ENCODE results near the gene SAMSN1.
"Not testable (repeated sequence)": the region's sequence is repeated elsewhere in the genome, so short reads cannot be mapped to it uniquely, and the experiment has no call there.

SAMSN1 gene

GRCh38 chr21:14527696-14528652 lies 18.1 kb downstream of the SAMSN1 start:
- FAIRE-seq: no peak

GRCh38 chr21:14526836-14527695 lies 19.0 kb downstream of the SAMSN1 start:
- no peak for FAIRE-seq

- no peak for FAIRE-seq
Observed at GRCh38 chr21:14526199-14526598, 19.9 kb downstream of the SAMSN1 start.

- FAIRE-seq: no peak
Observed at GRCh38 chr21:14523234-14523633, 22.9 kb downstream of the SAMSN1 start.

- no peak for FAIRE-seq
Observed at GRCh38 chr21:14522736-14523135, 23.4 kb downstream of the SAMSN1 start.

GRCh38 chr21:14520535-14520934 lies 25.6 kb downstream of the SAMSN1 start:
- FAIRE-seq: no peak

- FAIRE-seq: no peak
Observed at GRCh38 chr21:14519000-14519399, 27.1 kb downstream of the SAMSN1 start.

GRCh38 chr21:14513804-14514203 lies 32.3 kb downstream of the SAMSN1 start:
- FAIRE-seq: no peak

- FAIRE-seq: not testable (repeated sequence)
Observed at GRCh38 chr21:14506859-14507457, 39.2 kb downstream of the SAMSN1 start.

- FAIRE-seq: no peak
Observed at GRCh38 chr21:14500873-14501272, 45.2 kb downstream of the SAMSN1 start.

GRCh38 chr21:14499316-14499715 lies 46.8 kb downstream of the SAMSN1 start:
- FAIRE-seq: no peak

GRCh38 chr21:14497825-14498224 lies 48.3 kb downstream of the SAMSN1 start:
- no peak for FAIRE-seq

GRCh38 chr21:14495075-14495474 lies 51.0 kb downstream of the SAMSN1 start:
- no peak for FAIRE-seq

GRCh38 chr21:14494181-14494580 lies 51.9 kb downstream of the SAMSN1 start:
- not testable (repeated sequence) for FAIRE-seq

- FAIRE-seq: no peak
Observed at GRCh38 chr21:14493731-14494130, 52.4 kb downstream of the SAMSN1 start.

- no peak for FAIRE-seq
Observed at GRCh38 chr21:14492931-14493330, 53.2 kb downstream of the SAMSN1 start.

- FAIRE-seq: no peak
Observed at GRCh38 chr21:14491269-14491681, 54.8 kb downstream of the SAMSN1 start.

GRCh38 chr21:14488672-14489204 lies 57.4 kb downstream of the SAMSN1 start:
- no peak for FAIRE-seq

GRCh38 chr21:14487490-14488432 lies 58.4 kb downstream of the SAMSN1 start:
- FAIRE-seq: no peak

- no peak for FAIRE-seq
Observed at GRCh38 chr21:14486869-14487268, 59.2 kb downstream of the SAMSN1 start.

GRCh38 chr21:14484188-14485009 lies 61.7 kb downstream of the SAMSN1 start:
- FAIRE-seq: no peak
